Posterior cingulate gyrus (tissue), 11 donors: Measurements from ENCODE around the gene LIN28B.

ENCODE experiments used
- DNase-seq, 10 donors: peaks; one replicate each; pipeline versions ENCODE4 v3.0.0 to v3.0.0-alpha.2; 2020 to 2021; ENCODE audit warnings: mixed read lengths in 3 of 10
- intact Hi-C: fragments of 100-400 bp; cut with DNase I; formaldehyde crosslinking; loops from one replicate; pipeline ENCODE4 v1.15.1; 2023

Gene LIN28B

DNA sequence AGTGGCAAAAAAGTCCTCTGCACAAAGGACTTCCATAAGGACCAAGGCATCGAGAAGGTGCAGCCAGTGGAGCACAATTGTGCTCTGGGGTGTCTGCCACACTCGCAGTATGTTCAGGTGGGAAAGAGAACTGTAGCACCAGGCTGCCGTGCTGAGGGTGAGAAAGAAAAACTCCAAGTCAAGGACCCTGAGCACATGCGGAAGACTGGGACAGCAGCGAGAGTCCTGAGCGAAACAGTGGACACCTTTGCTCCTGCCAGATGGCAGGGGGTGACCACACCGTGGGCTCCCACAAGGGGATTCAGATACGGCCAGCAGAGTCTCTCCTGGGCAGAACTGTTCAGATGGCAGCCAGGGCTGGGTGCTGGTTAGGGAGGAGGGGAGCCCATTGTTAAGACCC, 149.4 kb downstream of the LIN28B start:
- DNase-seq = peak in 1 of 10 donors; percentile 59
- intact Hi-C loops = no loop called here

DNA sequence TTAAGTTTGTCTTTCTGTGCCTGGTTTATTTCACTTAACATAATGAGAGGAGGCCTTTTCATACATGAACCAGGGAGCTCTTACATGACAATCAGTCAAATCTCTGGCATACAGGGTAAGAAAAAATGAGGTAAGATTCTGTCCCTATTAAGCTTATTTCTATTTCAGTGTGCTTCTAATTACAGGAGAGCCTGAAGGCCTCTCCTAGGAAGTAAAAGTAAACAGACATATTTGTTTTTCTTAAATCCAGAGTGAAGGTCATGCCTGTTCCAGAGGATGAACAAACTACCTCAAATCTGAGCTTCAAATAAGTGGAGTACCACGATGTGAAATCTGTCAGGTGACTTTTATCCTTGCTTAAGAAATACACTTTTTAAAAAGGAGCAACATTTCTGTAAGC, 150.3 kb downstream of the LIN28B start:
- no peak for DNase-seq
- intact Hi-C loops = no loop called here

DNA sequence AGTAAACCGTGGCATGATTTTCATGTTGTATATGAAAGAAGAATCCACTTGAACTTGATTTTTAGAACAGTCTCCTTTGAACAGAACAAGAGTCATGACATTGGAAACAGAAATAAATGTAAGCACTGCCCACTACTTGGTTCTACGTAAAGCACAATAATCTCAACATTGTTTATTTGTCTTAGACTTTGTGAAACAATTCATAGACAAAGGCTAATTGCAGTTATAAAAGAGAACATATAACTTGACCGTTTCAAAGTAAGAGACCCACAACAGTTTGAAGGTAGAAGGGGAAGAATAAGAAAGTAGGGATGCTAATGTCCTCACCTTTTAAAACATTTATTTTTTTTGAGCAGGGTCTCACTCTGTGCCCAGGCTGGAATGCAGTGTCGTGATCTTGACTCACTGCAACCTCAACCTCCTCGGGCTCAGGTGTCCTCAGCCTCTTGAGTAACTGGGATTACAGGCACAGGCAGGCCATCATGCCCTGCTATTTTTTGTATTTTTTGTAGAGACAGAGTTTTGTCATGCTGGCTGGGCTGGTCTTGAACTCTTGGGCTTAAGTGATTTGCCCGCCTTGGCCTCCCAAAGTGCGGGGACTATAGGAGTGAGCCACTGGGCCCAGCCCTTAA, 151.8 kb downstream of the LIN28B start:
- intact Hi-C loops = no loop called here
- no peak for DNase-seq

DNA sequence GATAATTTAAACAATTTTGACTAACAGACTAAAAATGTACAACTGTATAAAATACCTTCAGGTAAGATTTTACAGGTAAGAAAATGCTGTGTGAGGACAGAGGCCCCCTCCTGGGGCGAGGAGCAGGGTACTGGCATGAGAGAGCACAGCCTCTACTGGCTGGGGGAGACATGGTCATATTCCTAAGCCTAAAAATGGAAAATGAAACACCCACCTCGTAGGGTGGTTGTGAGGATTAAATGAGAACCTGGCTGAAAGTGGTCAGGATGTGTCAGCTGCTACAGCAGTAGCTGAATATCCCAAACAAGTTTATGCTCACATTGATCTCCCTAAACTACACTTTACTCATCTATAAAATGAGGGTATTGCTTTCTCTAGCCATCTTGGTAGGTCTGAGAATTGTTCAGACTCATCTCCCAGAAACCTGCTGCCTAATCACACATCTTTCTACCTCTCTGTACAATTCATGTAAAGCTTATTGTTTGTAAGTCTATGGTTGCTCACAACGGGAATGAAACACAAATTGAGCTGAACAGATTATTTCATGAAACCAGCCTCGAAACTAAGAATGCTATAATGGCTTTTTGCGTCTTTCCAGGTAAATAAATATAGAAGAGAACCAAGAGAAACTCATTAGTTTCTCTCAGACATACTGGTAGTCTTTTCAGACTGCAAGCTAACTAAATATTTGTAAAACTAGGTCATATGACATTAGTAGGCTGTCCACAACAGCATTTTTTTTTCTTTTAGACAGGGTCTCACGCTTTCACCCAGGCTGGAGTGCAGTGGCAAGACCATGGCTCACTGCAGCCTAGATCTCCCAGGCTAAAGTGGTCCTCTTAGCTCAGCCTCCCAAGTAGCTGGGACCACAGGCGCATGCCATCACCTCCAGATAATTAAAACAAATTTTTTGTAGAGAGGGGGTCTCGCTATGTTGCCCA, 153.3 kb downstream of the LIN28B start:
- no peak for DNase-seq
- intact Hi-C loops = no loop called here

DNA sequence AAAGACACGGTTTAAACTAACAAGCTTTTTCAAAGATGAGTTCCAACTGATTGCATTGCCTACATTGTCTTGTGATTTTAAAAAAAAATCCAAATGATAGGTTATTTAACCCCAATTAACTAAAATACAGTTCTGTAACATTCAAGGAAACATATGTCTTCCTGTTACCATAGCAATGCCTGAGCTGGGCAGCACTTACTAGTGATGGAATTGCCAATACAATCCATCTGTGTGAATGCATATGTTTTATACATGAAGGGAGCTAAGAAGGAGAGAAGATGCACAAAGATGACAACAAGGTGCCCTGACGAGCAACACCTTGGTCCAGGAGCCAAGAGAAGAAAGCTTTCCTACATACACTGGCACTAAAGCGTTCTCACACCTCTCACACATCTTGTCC, 154.2 kb downstream of the LIN28B start:
- intact Hi-C loops = no loop called here
- no peak for DNase-seq

DNA sequence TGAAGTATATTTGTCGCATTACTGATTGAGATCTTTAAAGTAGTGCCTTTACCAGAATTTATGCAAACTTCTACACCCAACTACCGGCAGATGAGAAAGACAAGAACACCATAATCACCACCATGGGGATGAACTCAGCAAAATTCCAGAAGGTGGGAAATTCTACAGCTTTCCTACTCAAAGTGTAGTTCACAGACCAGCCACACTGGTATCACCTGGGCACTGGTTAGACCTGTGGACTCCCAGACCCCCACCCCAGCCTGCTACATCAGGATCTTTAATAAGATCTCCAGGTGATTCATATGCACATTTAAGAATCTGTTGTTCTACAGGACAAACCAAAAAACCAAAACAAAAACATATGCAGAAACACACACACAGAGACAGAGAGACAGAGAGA, 155.0 kb downstream of the LIN28B start:
- DNase-seq = no peak
- intact Hi-C loops = no loop called here

DNA sequence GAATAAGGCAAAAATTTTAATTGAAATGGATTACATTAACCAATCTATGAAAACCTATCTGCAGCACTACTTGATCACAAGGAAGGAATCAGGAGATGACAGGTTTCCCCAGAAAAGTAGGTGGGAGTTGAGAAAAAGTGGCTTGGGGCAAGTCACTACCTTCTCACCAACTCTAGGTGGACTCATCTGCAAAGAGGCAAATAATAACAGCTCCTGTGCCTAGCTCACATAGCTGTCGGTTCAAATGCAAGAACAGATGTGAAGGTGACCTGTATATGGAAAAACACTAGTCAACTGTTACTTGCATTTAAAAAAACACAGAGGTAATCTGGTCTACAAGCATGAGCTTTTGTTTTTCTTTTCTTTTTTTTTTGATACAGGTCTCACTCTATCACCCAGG, 155.7 kb downstream of the LIN28B start:
- intact Hi-C loops = no loop called here
- DNase-seq = no peak

DNA sequence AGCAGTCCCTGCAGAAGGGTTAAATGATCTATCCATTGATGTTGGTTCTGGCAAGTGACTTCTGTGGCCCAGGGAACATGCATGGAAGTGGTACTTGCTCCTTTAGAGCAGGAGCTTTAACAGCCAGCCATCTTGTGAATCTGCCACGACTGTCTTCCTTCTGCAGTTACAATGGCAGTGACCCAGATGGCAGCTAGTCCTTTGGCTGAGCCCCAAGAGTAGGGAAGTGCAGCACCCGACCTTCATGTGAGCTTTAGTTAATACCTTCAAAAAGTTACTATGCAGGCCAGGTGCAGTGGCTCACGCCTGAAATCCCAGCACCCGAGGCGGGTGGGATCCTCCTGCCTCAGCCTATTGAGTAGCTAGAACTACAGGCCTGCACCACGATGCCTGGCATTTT, 156.5 kb downstream of the LIN28B start:
- no peak for DNase-seq
- intact Hi-C loops = no loop called here

DNA sequence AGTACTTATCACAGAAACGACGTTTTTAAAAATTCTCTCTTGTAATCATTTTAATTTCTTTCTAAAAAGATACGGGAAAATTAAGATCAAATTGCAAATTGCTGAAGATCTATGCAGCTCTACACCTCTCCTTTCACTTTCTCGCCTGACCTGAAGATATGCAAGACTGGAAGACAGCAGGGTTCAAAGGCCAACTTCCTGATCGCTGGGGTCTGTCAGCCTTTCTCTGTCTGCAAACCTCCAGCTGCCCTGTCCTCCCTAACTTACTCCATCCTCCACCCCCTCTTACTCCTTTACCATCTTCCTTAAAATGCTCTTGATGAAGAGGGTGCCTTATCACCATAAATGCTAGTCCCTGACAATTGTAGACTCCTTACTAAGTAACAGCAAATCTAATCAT, 159.2 kb downstream of the LIN28B start:
- intact Hi-C loops = no loop called here
- no peak for DNase-seq

DNA sequence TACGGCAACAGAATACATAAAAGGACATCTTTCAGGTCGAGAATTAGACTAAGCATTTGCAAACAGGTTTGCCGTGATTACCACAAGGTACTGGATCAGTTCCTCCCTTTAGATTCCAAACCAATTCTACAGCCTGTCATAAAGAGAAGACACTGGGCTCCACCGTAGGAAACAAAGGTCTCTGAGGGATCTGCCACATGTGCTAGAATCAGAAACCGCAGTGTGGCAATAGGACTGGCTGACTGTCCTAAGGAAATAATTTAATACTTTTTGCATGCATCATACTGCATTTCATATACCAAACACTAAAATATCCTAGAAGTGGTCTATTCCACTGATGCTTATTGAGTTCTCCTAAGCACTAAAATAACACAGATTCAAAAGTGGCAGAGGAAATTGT, 163.7 kb downstream of the LIN28B start:
- DNase-seq = no peak
- intact Hi-C loops = no loop called here

DNA sequence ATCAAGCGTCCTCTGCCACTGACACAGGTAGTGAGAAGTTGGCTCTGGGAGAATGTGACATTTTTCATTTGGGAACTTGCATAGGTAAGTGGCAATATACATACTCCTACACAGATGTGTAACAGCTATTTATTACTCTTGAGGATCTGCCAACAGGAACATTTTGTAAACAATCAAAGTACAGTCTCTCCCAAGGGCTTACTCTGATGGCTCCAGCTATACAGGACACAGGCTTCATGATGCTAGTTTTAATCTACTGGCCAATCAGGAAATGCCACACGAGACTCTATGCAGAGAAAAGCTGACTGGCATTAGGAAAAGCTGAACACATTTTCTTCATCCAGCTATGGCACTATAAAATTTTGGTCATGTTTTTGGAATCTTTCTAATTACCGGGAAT, 165.1 kb downstream of the LIN28B start:
- intact Hi-C loops = no loop called here
- no peak for DNase-seq

DNA sequence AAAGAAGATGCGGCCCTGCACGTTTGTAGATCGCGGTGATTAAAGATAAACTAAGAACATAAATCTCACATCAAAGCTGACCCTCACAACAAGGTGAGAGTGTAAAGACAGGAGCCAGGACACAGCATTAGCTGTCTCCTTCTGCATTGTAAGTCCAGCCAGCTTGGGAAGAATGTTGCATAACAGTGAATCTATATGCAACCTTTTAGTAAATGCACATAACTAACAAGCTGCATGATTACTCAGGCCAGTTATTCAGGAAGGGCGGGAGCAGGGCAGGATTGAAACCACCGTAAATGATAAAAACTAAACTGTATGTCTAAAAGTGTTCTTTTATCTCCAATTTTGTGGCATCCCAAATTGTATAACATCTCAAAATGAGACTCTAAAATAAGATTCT, 165.8 kb downstream of the LIN28B start:
- intact Hi-C loops = no loop called here
- no peak for DNase-seq
